Spleen (tissue), 11 donors: Measurements from ENCODE around the gene HEG1. TPM values are rescaled to one million over a fixed set of nuclear protein-coding genes. Genes with fewer than 3 reads are reported as not detected.

Experiments used
- DNase-seq: peaks from one replicate; pipeline ENCODE4 v3.0.0-alpha.2; 2020
- H3K27ac ChIP-seq, 8 donors: fragments of 200-600 bp; sonication (generic) in 7 of 8; 1 replicate in 4 of 8; 2 replicates in 4 of 8; pipeline versions ENCODE4 v1.5.0 to v1.8.0; 2016 to 2021; ENCODE audit warnings: inconsistent platforms in 4 of 8, mild to moderate bottlenecking in 4 of 8, moderate library complexity in 1 of 8
- H3K27me3 ChIP-seq, 7 donors: fragments of 200-600 bp; sonication (generic) in 6 of 7; replicated peaks in 1 of 7; 1 replicate in 4 of 7; 2 replicates in 3 of 7; pipeline versions ENCODE4 v1.5.0 to v1.8.0; 2016 to 2021; ENCODE audit warnings: inconsistent platforms in 3 of 7, mild to moderate bottlenecking in 1 of 7
- H3K36me3 ChIP-seq, 6 donors: fragments of 200-600 bp; sonication (generic) in 5 of 6; 1 replicate in 4 of 6; 2 replicates in 2 of 6; pipeline versions ENCODE4 v1.5.0 to v1.8.0; 2016 to 2021; ENCODE audit warnings: inconsistent platforms in 2 of 6
- H3K4me1 ChIP-seq, 6 donors: fragments of 200-600 bp; sonication (generic) in 5 of 6; 1 replicate in 3 of 6; 2 replicates in 3 of 6; pipeline versions ENCODE4 v1.5.0 to v1.8.0; 2016 to 2021; ENCODE audit warnings: inconsistent platforms in 3 of 6
- H3K4me3 ChIP-seq, 8 donors: fragments of 200-600 bp; sonication (generic) in 7 of 8; 1 replicate in 4 of 8; 2 replicates in 4 of 8; pipeline versions ENCODE4 v1.5.0 to v1.8.0; 2016 to 2021; ENCODE audit warnings: inconsistent platforms in 4 of 8, mild to moderate bottlenecking in 4 of 8, moderate library complexity in 2 of 8
- H3K9me3 ChIP-seq, 8 donors: fragments of 200-600 bp; sonication (generic) in 7 of 8; 1 replicate in 4 of 8; 2 replicates in 4 of 8; pipeline versions ENCODE4 v1.5.0 to v1.8.0; 2016 to 2021; ENCODE audit warnings: inconsistent platforms in 4 of 8
- POLR2A ChIP-seq, 3 donors: fragments of 450-650 bp; IDR thresholded peaks; one replicate each; pipeline ENCODE4 v1.5.1; 2017; ENCODE audit warnings: antibody characterized with exemption in 3 of 3, mild to moderate bottlenecking in 1 of 3
- POLR2AphosphoS5 ChIP-seq, 3 donors: sonication (generic); formaldehyde crosslinking; IDR thresholded peaks; one replicate each; pipeline ENCODE4 v1.5.1; 2017; ENCODE audit warnings: antibody characterized with exemption in 3 of 3
- WGBS, 5 donors: extraction: QIAGEN DNeasy Blood & Tissue Kit in 3 of 5; methylation state at CpG; one replicate each; pipeline versions ENCODE4 v1.1.5 to v1.1.7; 2013 to 2018; 5-methylcytosine and 5-hydroxymethylcytosine counted together
- intact Hi-C: fragments of 100-400 bp; cut with DNase I; formaldehyde crosslinking; loops from one replicate; pipeline ENCODE4 v1.15.0; 2023; ENCODE audit warnings: low total_unique reads
- polyA plus RNA-seq, 3 donors: library from polyadenylated mRNA; stranded (reverse); fragments of 200-250 nt; gene quantifications; one replicate each; pipeline ENCODE4 v1.2.1, GENCODE V29; 2013
- total RNA-seq, 7 donors: library from RNA; depleted of rRNA in 3 of 7; stranded (reverse); fragments of >200 nt in 3 of 7; fragmentation: NEBNext Ultra II Directional in 4 of 7; extraction: Animal tissue kit (Norgen Biotek cat#: 25700) in 4 of 7; gene quantifications; one replicate each; pipeline versions ENCODE4 v1.1.0 to v1.2.1, GENCODE V29; 2016 to 2021
- TF ChIP-seq, protein P1 (sequence below), 11 experiments: fragments of 200-600 bp in 7 of 11; fragments of 450-650 bp in 4 of 11; sonication (generic) in 4 of 11; IDR thresholded peaks in 8 of 11; conservative IDR thresholded peaks in 3 of 11; 1 replicate in 7 of 11; 2 replicates in 4 of 11; pipeline versions ENCODE4 v1.4.0 to v1.8.0; 2016 to 2021; ENCODE audit warnings: antibody characterized with exemption in 11 of 11, inconsistent platforms in 4 of 11, mild to moderate bottlenecking in 1 of 11
- donor health status: healthy with polysubstance abuse.
- donor health status: DM: no; HTN: no; CAD: no; lungs with moderate emphysema.
- donor health status: DM: no; HTN: no; CAD: no.
- donor health status: Bipolar disorder and iron deficiency.
- donor health status: healthy.
- donor health status: DM: no; HTN: no; CAD: no.
- donor health status: DM: yes; HTN: yes; CAD: no.

Gene HEG1
- total and polyA plus RNA-seq, 10 donors, result 3.1 to 87.9 (median 64.7) TPM

DNA sequence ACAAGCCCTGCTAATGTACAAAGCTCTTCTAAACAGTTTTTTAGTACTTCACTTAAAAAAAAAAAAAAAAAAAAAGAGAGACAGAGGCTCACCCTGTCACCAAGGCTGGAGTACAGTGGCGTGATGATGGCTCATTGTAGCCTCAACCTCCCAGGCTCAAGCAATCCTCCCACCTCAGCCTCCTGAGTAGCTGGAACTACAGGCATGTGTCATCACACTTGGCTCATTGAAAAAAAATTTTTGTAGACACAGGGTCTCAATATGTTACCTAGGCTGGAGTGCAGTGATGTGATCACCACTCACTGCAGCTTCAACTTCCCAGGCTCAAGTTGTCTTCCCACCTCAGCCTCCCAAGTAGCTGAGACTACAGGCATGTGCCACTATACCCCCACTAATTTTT lies 47.6 kb upstream of the HEG1 start:
- intact Hi-C loops, result no loop called here

DNA sequence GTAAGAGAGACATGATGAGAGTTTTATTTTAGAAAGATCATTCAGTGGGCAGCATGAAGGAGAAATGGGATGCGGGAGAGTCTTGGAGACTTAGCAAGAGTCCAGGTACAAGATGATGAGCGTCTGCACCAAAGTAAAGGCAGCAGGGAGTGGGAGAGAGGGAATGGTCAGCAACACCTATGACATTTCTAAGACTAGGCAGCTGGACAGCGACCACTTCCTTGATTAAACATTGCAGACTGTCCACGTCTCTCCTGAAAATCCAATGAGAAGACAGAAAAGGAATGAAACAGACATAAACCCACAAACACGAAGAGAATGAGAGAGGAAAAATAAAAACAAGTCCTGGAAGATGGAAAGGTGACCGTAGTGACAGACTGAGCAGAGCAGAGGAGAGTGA lies 46.7 kb upstream of the HEG1 start:
- TF ChIP-seq POLR2A (IDR thresholded peaks at IDR 0.05) (no peak), POLR2AphosphoS5 (IDR thresholded peaks at IDR 0.05) (no peak)
- TF ChIP-seq, protein P1, sequence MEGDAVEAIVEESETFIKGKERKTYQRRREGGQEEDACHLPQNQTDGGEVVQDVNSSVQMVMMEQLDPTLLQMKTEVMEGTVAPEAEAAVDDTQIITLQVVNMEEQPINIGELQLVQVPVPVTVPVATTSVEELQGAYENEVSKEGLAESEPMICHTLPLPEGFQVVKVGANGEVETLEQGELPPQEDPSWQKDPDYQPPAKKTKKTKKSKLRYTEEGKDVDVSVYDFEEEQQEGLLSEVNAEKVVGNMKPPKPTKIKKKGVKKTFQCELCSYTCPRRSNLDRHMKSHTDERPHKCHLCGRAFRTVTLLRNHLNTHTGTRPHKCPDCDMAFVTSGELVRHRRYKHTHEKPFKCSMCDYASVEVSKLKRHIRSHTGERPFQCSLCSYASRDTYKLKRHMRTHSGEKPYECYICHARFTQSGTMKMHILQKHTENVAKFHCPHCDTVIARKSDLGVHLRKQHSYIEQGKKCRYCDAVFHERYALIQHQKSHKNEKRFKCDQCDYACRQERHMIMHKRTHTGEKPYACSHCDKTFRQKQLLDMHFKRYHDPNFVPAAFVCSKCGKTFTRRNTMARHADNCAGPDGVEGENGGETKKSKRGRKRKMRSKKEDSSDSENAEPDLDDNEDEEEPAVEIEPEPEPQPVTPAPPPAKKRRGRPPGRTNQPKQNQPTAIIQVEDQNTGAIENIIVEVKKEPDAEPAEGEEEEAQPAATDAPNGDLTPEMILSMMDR (IDR thresholded peaks at IDR 0.05 in 8 of 11, conservative IDR thresholded peaks at IDR 0.05 in 3 of 11), result no peak
- intact Hi-C loops, result no loop called here
- 79 to 90% (median 86%) methylated on average over 6 of the region's 6 CpGs for WGBS, 5 donors

More for the DNA sequence above, 47.6 kb upstream of the HEG1 start:
- 81 to 96% (median 86%) methylated on average over 1 of the region's 1 CpG for WGBS, 5 donors
- Histone ChIP-seq H3K27me3 (no peaks in the 10 kb centered on the region), H3K9me3 (peaks cover 0 to 22% (median 12%) of the 10 kb centered on the region in 8 donors), H3K36me3 (no peaks in the 10 kb centered on the region), H3K4me3 (no peak overlapping the region), H3K27ac (no peak overlapping the region), H3K4me1 (peaks cover 0 to 9% (median 0%) of the 10 kb centered on the region in 6 donors)
- TF ChIP-seq, protein P1 (IDR thresholded peaks at IDR 0.05 in 8 of 11, conservative IDR thresholded peaks at IDR 0.05 in 3 of 11), result no peak
- TF ChIP-seq POLR2A (IDR thresholded peaks at IDR 0.05), result no peak
- TF ChIP-seq POLR2AphosphoS5 (IDR thresholded peaks at IDR 0.05), result no peak
- no peak for DNase-seq

DNA sequence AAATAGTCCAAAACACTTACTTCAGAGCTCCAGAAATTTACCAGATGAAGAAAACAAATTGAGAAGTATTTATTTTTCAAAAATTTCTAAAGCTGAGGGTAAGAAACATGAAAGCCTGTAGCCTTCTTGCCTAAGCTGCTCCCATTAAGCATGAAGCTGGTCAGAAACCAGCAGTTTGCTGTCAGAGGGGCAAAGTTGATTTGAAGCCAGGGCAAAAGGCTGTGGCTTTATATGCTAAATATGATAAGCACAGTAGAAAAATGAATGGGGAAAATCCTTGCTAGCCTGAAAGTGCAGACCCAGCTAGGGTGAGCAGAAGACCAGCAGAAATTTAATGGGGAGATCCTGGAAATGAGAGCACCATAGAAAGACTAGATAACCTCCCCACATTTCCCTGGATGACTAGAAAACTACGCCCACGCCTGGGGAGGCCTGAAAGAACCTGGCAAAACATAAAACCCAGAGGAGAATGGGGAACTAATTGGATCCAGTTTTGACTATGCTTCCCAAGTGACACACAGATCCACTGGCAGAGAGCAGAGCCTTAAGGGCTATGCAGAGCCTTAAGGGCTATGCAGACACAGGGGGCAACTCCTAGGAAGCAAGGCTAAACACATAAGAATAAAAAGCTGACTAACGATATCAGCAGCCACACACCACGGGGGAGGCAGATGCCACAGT lies 43.0 kb upstream of the HEG1 start:
- Histone ChIP-seq H3K36me3 (no peaks in the 10 kb centered on the region), H3K4me3 (no peak overlapping the region), H3K9me3 (peaks cover 0 to 18% (median 12%) of the 10 kb centered on the region in 8 donors), H3K27ac (no peak overlapping the region), H3K4me1 (no peaks in the 10 kb centered on the region), H3K27me3 (no peaks in the 10 kb centered on the region)
- 75 to 91% (median 84%) methylated on average over 4 of the region's 4 CpGs for WGBS, 5 donors
- no peak for DNase-seq
- TF ChIP-seq, protein P1 (IDR thresholded peaks at IDR 0.05 in 8 of 11, conservative IDR thresholded peaks at IDR 0.05 in 3 of 11), result no peak
- TF ChIP-seq POLR2A (IDR thresholded peaks at IDR 0.05), result no peak
- TF ChIP-seq POLR2AphosphoS5 (IDR thresholded peaks at IDR 0.05), result no peak
- intact Hi-C loops, result no loop called here

More for the DNA sequence above, 46.7 kb upstream of the HEG1 start:
- Histone ChIP-seq H3K36me3 (no peaks in the 10 kb centered on the region), H3K27me3 (no peaks in the 10 kb centered on the region), H3K4me1 (no peaks in the 10 kb centered on the region), H3K4me3 (no peak overlapping the region), H3K27ac (no peak overlapping the region), H3K9me3 (peaks cover 0 to 22% (median 12%) of the 10 kb centered on the region in 8 donors)
- no peak for DNase-seq

DNA sequence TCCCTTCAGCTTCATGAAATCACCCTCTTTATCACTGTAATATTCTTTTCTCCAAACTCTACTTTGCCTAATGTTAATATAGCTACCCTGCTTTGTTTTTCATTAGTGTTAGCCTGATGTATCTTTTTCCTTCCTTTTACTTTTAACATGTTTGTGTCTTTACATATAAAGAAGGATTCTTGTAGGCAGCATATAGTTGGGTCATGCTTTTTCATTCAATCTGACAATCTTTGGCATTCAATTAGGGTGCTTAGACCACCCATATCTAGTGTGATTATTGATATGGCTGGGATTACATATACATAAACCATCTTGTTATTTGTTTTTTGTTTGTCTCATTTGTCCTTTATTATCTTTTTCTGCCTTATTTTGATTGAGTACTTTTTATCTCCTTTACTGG lies 34.9 kb upstream of the HEG1 start:
- DNase-seq, result no peak
- no peak overlapping the region for H3K27ac ChIP-seq
- intact Hi-C loops, result no loop called here

More for the DNA sequence above, 34.9 kb upstream of the HEG1 start:
- Histone ChIP-seq H3K4me1 (no peaks in the 10 kb centered on the region), H3K4me3 (no peak overlapping the region), H3K27me3 (no peaks in the 10 kb centered on the region), H3K36me3 (no peaks in the 10 kb centered on the region), H3K9me3 (peaks cover 0 to 16% (median 4%) of the 10 kb centered on the region in 8 donors)
- TF ChIP-seq, protein P1 (IDR thresholded peaks at IDR 0.05 in 8 of 11, conservative IDR thresholded peaks at IDR 0.05 in 3 of 11), result no peak
- TF ChIP-seq POLR2AphosphoS5 (IDR thresholded peaks at IDR 0.05) (no peak), POLR2A (IDR thresholded peaks at IDR 0.05) (no peak)
